ENCODE data around the gene NFX1. TPM values are rescaled to one million over a fixed set of nuclear protein-coding genes. Genes with fewer than 3 reads are reported as not detected.
A peak's percentile ranks its signal among the peaks of the same experiment; 100 is the strongest.

NFX1 gene
- total and polyA plus RNA-seq, 10 of the 15 experiments (the other 5 are each of a cell fraction or from before 2014, with no cell fraction given): 11.9 to 45.1 (median 36.1) TPM

- RAD21 ChIA-PET (ENCODE audit: unreplicated experiment): interaction anchor here (0.6 to 3.2 kb wide), 8 partner anchors 11 to 59 kb away, joined by 3 to 12 read pairs (median 6); partner anchors contain the start of genes AQP3 and NOL6
- H3K4me1 ChIP-seq (ENCODE audit: control insufficient read depth, insufficient read depth, low read length): no peaks in the 10 kb centered on the region
- H3K9me3 ChIP-seq (replicated peaks; ENCODE audit: control insufficient read depth, insufficient read depth, low read length): no peaks in the 10 kb centered on the region
- DNase-seq (ENCODE audit: low read depth, low spot score) (no peak), ATAC-seq (peak; percentile 8; the same call in 2 of the 3 replicates), FAIRE-seq (no peak)
- H3K36me3 ChIP-seq (ENCODE audit: control insufficient read depth in 2 of 2, insufficient read depth in 2 of 2, low read length in 1 of 2): no peaks in the 10 kb centered on the region
- H3K27ac ChIP-seq (ENCODE audit: control insufficient read depth, insufficient read depth): no peak overlapping the region
- TF ChIP-seq BHLHE40 (IDR thresholded peaks at IDR 0.05; ENCODE audit: borderline replicate concordance in 1 of 2, low read depth in 2 of 2, low read length in 1 of 2) (no peak), EZH2 (IDR thresholded peaks at IDR 0.05; ENCODE audit: borderline replicate concordance, control insufficient read depth, low read depth, low read length) (no peak), MYB (IDR thresholded peaks at IDR 0.05; ENCODE audit: borderline replicate concordance, low read depth, low read length) (no peak), RCOR1 (conservative IDR thresholded peaks at IDR 0.05; ENCODE audit: low read depth, low read length) (no peak), TCF12 (IDR thresholded peaks at IDR 0.05; ENCODE audit: low read depth, low read length) (no peak)
- POLR2A ChIA-PET: no interaction called here
- no peaks in the 10 kb centered on the region; a peak in 1 of 4 replicates for H3K27me3 ChIP-seq (replicated peaks in 1 of 2; ENCODE audit: control insufficient read depth in 2 of 2, insufficient read depth in 2 of 2, low read length in 1 of 2)
- CTCF ChIA-PET: interaction anchor here (0.8 to 10.1 kb wide), 18 partner anchors 10 to 189 kb away, joined by 3 to 113 read pairs (median 4); partner anchors contain the start of genes AQP3 and NOL6
- no peaks in the 10 kb centered on the region for H3K79me2 ChIP-seq (ENCODE audit: control insufficient read depth, insufficient read depth, low read length)
- BruUV-seq (replicated peaks): no TSS peak
- 36% methylated on average over 12 of the region's 13 CpGs for WGBS (ENCODE audit: insufficient coverage, insufficient replicate concordance, low lambda C conversion rate, missing lambda C conversion rate)
- H3K4me3 ChIP-seq: no peak overlapping the region
- no peak overlapping the region for H2AFZ ChIP-seq (ENCODE audit: control insufficient read depth, low read depth, low read length)
- no peak overlapping the region for H3K9ac ChIP-seq (ENCODE audit: control insufficient read depth, insufficient read depth, low read length)
- H3K4me2 ChIP-seq (ENCODE audit: control insufficient read depth, insufficient read depth): no peak overlapping the region
- in situ Hi-C loops (cut with MboI): no loop called here
- SMC1A ChIA-PET (ENCODE audit: uncharacterized antibody, unreplicated experiment): interaction anchor here (0.8 to 2.8 kb wide), 7 partner anchors 38 to 356 kb away, joined by 3 to 18 read pairs (median 4); partner anchors contain the start of gene NOL6
- no peaks in the 10 kb centered on the region for H4K20me1 ChIP-seq (ENCODE audit: control insufficient read depth, insufficient read depth)
- intact Hi-C loops (cut with micrococcal nuclease; ENCODE audit: unreplicated experiment): no loop called here
These were observed 124.7 kb downstream of the NFX1 start for GRCh38 chr9:33414889-33415500.

Data from GM12878 (cell line).